Measurements from ENCODE around the gene CBX4. TPM values are rescaled to one million over a fixed set of nuclear protein-coding genes. Genes with fewer than 3 reads are reported as not detected.
A peak's percentile ranks its signal among the peaks of the same experiment; 100 is the strongest.

Gene CBX4
- total RNA-seq, 1 experiment from 2014 or later: 3.3 TPM

- TF ChIP-seq ARID4B (CRISPR knock-in tag; IDR thresholded peaks at IDR 0.05; ENCODE audit: borderline replicate concordance) (0 out of 2 replicates have a peak, but pooled peaks have one; percentile 53), IRF1 (CRISPR knock-in tag; IDR thresholded peaks at IDR 0.05) (0 out of 2 replicates have a peak, but pooled peaks have one; percentile 50), FOXP1 (CRISPR knock-in tag; IDR thresholded peaks at IDR 0.05; ENCODE audit: borderline replicate concordance) (peak; percentile 87; the same call in 1 of the 2 replicates), FOXK1 (CRISPR knock-in tag; IDR thresholded peaks at IDR 0.05) (peak; percentile 48; the same call in 1 of the 2 replicates), FOXP4 (CRISPR knock-in tag; IDR thresholded peaks at IDR 0.05) (peak; percentile 94), USF1 (CRISPR knock-in tag; IDR thresholded peaks at IDR 0.05) (peak; percentile 65; the same call in 1 of the 2 replicates), MAX (CRISPR knock-in tag; IDR thresholded peaks at IDR 0.05) (peak; percentile 86; the same call in 1 of the 2 replicates)
These were observed 36.4 kb downstream of the CBX4 start (continued) for GRCh38 chr17:79802736-79803420.

- no peak for DNase-seq (ENCODE audit: low spot score)
- POLR2A ChIA-PET: interaction anchor here (0.5 to 2.9 kb wide), 3 partner anchors 34 to 56 kb away, joined by 4 to 11 read pairs (median 5); no protein-coding TSS in a partner anchor
- H3K27ac Mint-ChIP-seq: no peak overlapping the region
These were observed 37.1 kb downstream of the CBX4 start for GRCh38 chr17:79802039-79802735.

More at GRCh38 chr17:79802039-79802735, 37.1 kb downstream of the CBX4 start:
- no peak for ATAC-seq
- Mint-ChIP-seq H3K4me1 (peaks cover 62% of the 10 kb centered on the region), H3K27me3 (ENCODE audit: low read depth) (peaks cover 96% of the 10 kb centered on the region), H3K9me3 (no peaks in the 10 kb centered on the region), H3K36me3 (no peaks in the 10 kb centered on the region), H3K4me3 (peak overlapping the region; percentile 37; the same call in 1 of the 2 replicates)
- TF ChIP-seq MXD4 (CRISPR knock-in tag; IDR thresholded peaks at IDR 0.05; ENCODE audit: borderline replicate concordance) (no peak), RELA (CRISPR knock-in tag; IDR thresholded peaks at IDR 0.05; ENCODE audit: borderline replicate concordance) (no peak), NFYB (CRISPR knock-in tag; conservative IDR thresholded peaks at IDR 0.05; ENCODE audit: low read depth) (0 out of 2 replicates have a peak, but pooled peaks have one; percentile 4), NR2C2 (CRISPR knock-in tag; IDR thresholded peaks at IDR 0.05) (no peak), IRF1 (CRISPR knock-in tag; IDR thresholded peaks at IDR 0.05) (no peak)
- CTCF ChIA-PET: interaction anchor here (0.7 to 20.8 kb wide), 11 partner anchors 9 to 233 kb away, joined by 3 to 464 read pairs (median 8); partner anchors contain the start of gene CBX4

Data from WTC11 (cell line).